HepG2 (cell line): ENCODE results near the gene BMPR1B. TPM values are rescaled to one million over a fixed set of nuclear protein-coding genes. Genes with fewer than 3 reads are reported as not detected.

Source experiments
- BHLHE40 ChIP-seq: IDR thresholded peaks from 2 replicates; pipeline ENCODE4 v1.6.1; 2011; ENCODE audit warnings: low read length, improper control_type of control experiment
- CENPX ChIP-seq: sonication (generic); formaldehyde crosslinking; IDR thresholded peaks from 2 replicates; pipeline ENCODE4 v1.9.0; 2021; ENCODE audit warnings: mild to moderate bottlenecking, missing genetic modification reagents, moderate library complexity
- DPF2 ChIP-seq: sonication (generic); formaldehyde crosslinking; IDR thresholded peaks from 2 replicates; pipeline ENCODE4 v1.4.0; 2020; ENCODE audit warnings: mild to moderate bottlenecking, low read depth, missing genetic modification reagents, borderline replicate concordance
- FOSL1 ChIP-seq: sonication (generic); formaldehyde crosslinking; IDR thresholded peaks from 2 replicates; pipeline ENCODE4 v1.9.0; 2021; ENCODE audit warnings: missing genetic modification reagents, borderline replicate concordance
- GATA4 ChIP-seq: sonication (generic); IDR thresholded peaks from 2 replicates; pipeline ENCODE4 v1.6.1; 2016; ENCODE audit warnings: antibody characterized with exemption, low read depth, borderline replicate concordance
- HDAC2 ChIP-seq: sonication (generic); formaldehyde crosslinking; IDR thresholded peaks from 2 replicates; pipeline ENCODE4 v1.4.0; 2020; ENCODE audit warnings: missing genetic modification reagents
- HHEX ChIP-seq: IDR thresholded peaks from 2 replicates; pipeline ENCODE4 v1.6.1; 2016; ENCODE audit warnings: control low read depth
- HNRNPUL1 ChIP-seq: fragments of 200-400 bp; formaldehyde crosslinking; IDR thresholded peaks from 2 replicates; pipeline ENCODE4 v1.6.1; 2017; ENCODE audit warnings: low read depth, mild to moderate bottlenecking, low read length, moderate library complexity
- KLF9 ChIP-seq: IDR thresholded peaks from 2 replicates; pipeline ENCODE4 v1.6.1; 2016; ENCODE audit warnings: low read depth
- KMT2A ChIP-seq: sonication (generic); formaldehyde crosslinking; IDR thresholded peaks from 2 replicates; pipeline ENCODE4 v1.4.0; 2020; ENCODE audit warnings: missing genetic modification reagents
- PHF20 ChIP-seq: sonication (generic); formaldehyde crosslinking; IDR thresholded peaks from 2 replicates; pipeline ENCODE4 v1.5.0; 2020; ENCODE audit warnings: mild to moderate bottlenecking, missing genetic modification reagents
- RXRA ChIP-seq: sonication (generic); formaldehyde crosslinking; IDR thresholded peaks from 2 replicates; pipeline ENCODE4 v1.5.1; 2020; ENCODE audit warnings: missing genetic modification reagents
- SMARCE1 ChIP-seq: fragments of 450-650 bp; IDR thresholded peaks from 2 replicates; pipeline ENCODE4 v1.6.1; 2017; ENCODE audit warnings: borderline replicate concordance
- TBX2 ChIP-seq: sonication (generic); formaldehyde crosslinking; IDR thresholded peaks from 2 replicates; pipeline ENCODE4 v1.5.0; 2020; ENCODE audit warnings: missing genetic modification reagents, mild to moderate bottlenecking, borderline replicate concordance
- TCF7 ChIP-seq: sonication (generic); IDR thresholded peaks from 2 replicates; pipeline ENCODE4 v1.6.1; 2016; ENCODE audit warnings: antibody characterized with exemption, low read depth
- ZBTB7B ChIP-seq: sonication (generic); formaldehyde crosslinking; IDR thresholded peaks from 2 replicates; pipeline ENCODE4 v1.4.0; 2020; ENCODE audit warnings: missing genetic modification reagents
- ZNF17 ChIP-seq: sonication (generic); formaldehyde crosslinking; IDR thresholded peaks from 2 replicates; pipeline ENCODE4 v1.5.0; 2020; ENCODE audit warnings: mild to moderate bottlenecking, missing genetic modification reagents
- ZNF230 ChIP-seq: sonication (generic); formaldehyde crosslinking; IDR thresholded peaks from 2 replicates; pipeline ENCODE4 v1.4.0; 2020; ENCODE audit warnings: mild to moderate bottlenecking, missing genetic modification reagents
- ZNF354B ChIP-seq: sonication (generic); formaldehyde crosslinking; IDR thresholded peaks from 2 replicates; pipeline ENCODE4 v1.8.0; 2022; ENCODE audit warnings: mild to moderate bottlenecking, missing genetic modification reagents
- ZNF383 ChIP-seq: sonication (generic); formaldehyde crosslinking; IDR thresholded peaks from 2 replicates; pipeline ENCODE4 v1.4.0; 2020; ENCODE audit warnings: missing genetic modification reagents, mild to moderate bottlenecking, borderline replicate concordance
- ZNF468 ChIP-seq: sonication (generic); formaldehyde crosslinking; IDR thresholded peaks from 2 replicates; pipeline ENCODE4 v1.8.0; 2022; ENCODE audit warnings: mild to moderate bottlenecking, moderate library complexity, missing genetic modification reagents
- ZNF589 ChIP-seq: sonication (generic); formaldehyde crosslinking; conservative IDR thresholded peaks from 2 replicates; pipeline ENCODE4 v1.8.0; 2022; ENCODE audit warnings: mild to moderate bottlenecking, moderate library complexity, missing genetic modification reagents
- ZNF775 ChIP-seq: sonication (generic); formaldehyde crosslinking; IDR thresholded peaks from 2 replicates; pipeline ENCODE4 v1.4.0; 2020; ENCODE audit warnings: missing genetic modification reagents, mild to moderate bottlenecking, moderate library complexity, borderline replicate concordance
- ZSCAN25 ChIP-seq: sonication (generic); formaldehyde crosslinking; IDR thresholded peaks from 2 replicates; pipeline ENCODE4 v1.8.0; 2022; ENCODE audit warnings: mild to moderate bottlenecking, missing genetic modification reagents
- polyA plus RNA-seq, 8 experiments: library from polyadenylated mRNA; depleted of rRNA in 3 of 8; stranded (reverse) in 7 of 8; unstranded in 1 of 8; fragments of >200 nt; fragmentation: Illumina TruSeq in 4 of 8; extraction: Trizol in 4 of 8; gene quantifications; 2 replicates each; pipeline versions ENCODE4 v1.2.1 to v1.2.3, GENCODE V29; 2011 to 2016; ENCODE audit warnings: low read depth in 4 of 8, missing spikeins in 1 of 8, mixed read lengths in 1 of 8; ENCODE audit not compliant: insufficient read depth in 1 of 8
- total RNA-seq, 5 experiments: library from RNA; depleted of rRNA; stranded (reverse); fragments of >200 nt; fragmentation: Illumina TruSeq; extraction: Trizol; gene quantifications; 2 replicates each; pipeline ENCODE4 v1.2.3, GENCODE V29; 2016; ENCODE audit warnings: low read depth in 1 of 5
- TF ChIP-seq, protein P1 (sequence below): sonication (generic); formaldehyde crosslinking; IDR thresholded peaks from 2 replicates; pipeline ENCODE4 v1.4.0; 2020; ENCODE audit warnings: missing genetic modification reagents, borderline replicate concordance
- TF ChIP-seq, protein P2 (sequence below), 2 experiments: fragments of 450-650 bp in 1 of 2; sonication (generic) in 1 of 2; formaldehyde crosslinking; IDR thresholded peaks; 2 replicates each; pipeline versions ENCODE4 v1.5.0 to v1.8.0; 2020 to 2022; ENCODE audit warnings: mild to moderate bottlenecking in 1 of 2, missing genetic modification reagents in 1 of 2
- TF ChIP-seq, protein P3 (sequence below): sonication (generic); formaldehyde crosslinking; IDR thresholded peaks from 2 replicates; pipeline ENCODE4 v1.9.0; 2022; ENCODE audit warnings: missing genetic modification reagents, mild to moderate bottlenecking, borderline replicate concordance
- TF ChIP-seq, protein P4 (sequence below): sonication (generic); formaldehyde crosslinking; IDR thresholded peaks from 2 replicates; pipeline ENCODE4 v1.8.1; 2023; ENCODE audit warnings: mild to moderate bottlenecking, missing genetic modification reagents

BMPR1B gene
- total and polyA plus RNA-seq, 2 of the 13 experiments (the other 11 are each of a cell fraction or from before 2014, with no cell fraction given) = 0.07 TPM; not detected in 1

DNA sequence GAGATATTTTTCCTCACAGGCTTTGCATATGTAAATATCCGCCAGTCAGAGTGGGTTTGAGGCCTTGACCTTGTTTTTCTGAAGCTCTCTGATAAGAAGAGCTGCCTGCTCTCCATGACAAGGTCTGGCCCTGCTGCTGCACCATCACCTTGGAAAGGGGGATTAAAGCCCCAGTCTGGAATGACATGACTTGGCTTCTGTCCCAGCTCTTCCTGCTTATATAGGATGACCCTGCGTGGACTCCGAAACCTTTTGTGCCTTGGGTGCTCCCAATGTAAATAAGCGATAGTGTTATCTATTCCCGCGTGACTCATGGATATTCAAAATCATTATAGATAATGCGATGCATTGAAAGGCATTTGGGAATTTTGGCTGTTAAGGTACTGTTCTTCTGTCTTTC, 139.3 kb downstream of the BMPR1B start (continued):
- TF ChIP-seq HDAC2 (CRISPR knock-in tag) (peak; percentile 38; the same call in 1 of the 2 replicates), ZSCAN25 (no peak), PHF20 (CRISPR knock-in tag) (no peak), TCF7 (no peak), TBX2 (peak; percentile 48; the same call in 1 of the 2 replicates), ZNF354B (CRISPR knock-in tag) (no peak), KMT2A (CRISPR knock-in tag) (no peak), CENPX (no peak), ZBTB7B (CRISPR knock-in tag) (no peak), RXRA (CRISPR knock-in tag) (no peak; the same call in 1 of the 2 replicates), DPF2 (CRISPR knock-in tag) (no peak), KLF9 (CRISPR knock-in tag) (no peak), HNRNPUL1 (no peak), ZNF589 (no peak), ZNF383 (CRISPR knock-in tag) (no peak), FOSL1 (CRISPR knock-in tag) (peak; percentile 57; the same call in 1 of the 2 replicates), ZNF230 (CRISPR knock-in tag) (no peak), ZNF17 (CRISPR knock-in tag) (no peak), ZNF468 (CRISPR knock-in tag) (no peak), HHEX (no peak), BHLHE40 (no peak), SMARCE1 (no peak), GATA4 (no peak; the same call in 1 of the 2 replicates), ZNF775 (CRISPR knock-in tag) (no peak)
- TF ChIP-seq, protein P1, sequence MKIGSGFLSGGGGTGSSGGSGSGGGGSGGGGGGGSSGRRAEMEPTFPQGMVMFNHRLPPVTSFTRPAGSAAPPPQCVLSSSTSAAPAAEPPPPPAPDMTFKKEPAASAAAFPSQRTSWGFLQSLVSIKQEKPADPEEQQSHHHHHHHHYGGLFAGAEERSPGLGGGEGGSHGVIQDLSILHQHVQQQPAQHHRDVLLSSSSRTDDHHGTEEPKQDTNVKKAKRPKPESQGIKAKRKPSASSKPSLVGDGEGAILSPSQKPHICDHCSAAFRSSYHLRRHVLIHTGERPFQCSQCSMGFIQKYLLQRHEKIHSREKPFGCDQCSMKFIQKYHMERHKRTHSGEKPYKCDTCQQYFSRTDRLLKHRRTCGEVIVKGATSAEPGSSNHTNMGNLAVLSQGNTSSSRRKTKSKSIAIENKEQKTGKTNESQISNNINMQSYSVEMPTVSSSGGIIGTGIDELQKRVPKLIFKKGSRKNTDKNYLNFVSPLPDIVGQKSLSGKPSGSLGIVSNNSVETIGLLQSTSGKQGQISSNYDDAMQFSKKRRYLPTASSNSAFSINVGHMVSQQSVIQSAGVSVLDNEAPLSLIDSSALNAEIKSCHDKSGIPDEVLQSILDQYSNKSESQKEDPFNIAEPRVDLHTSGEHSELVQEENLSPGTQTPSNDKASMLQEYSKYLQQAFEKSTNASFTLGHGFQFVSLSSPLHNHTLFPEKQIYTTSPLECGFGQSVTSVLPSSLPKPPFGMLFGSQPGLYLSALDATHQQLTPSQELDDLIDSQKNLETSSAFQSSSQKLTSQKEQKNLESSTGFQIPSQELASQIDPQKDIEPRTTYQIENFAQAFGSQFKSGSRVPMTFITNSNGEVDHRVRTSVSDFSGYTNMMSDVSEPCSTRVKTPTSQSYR (CRISPR knock-in tag) = no peak
- TF ChIP-seq, protein P2, sequence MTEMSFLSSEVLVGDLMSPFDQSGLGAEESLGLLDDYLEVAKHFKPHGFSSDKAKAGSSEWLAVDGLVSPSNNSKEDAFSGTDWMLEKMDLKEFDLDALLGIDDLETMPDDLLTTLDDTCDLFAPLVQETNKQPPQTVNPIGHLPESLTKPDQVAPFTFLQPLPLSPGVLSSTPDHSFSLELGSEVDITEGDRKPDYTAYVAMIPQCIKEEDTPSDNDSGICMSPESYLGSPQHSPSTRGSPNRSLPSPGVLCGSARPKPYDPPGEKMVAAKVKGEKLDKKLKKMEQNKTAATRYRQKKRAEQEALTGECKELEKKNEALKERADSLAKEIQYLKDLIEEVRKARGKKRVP (CRISPR knock-in tag; IDR thresholded peaks at IDR 0.05) = no peak
- TF ChIP-seq, protein P3, sequence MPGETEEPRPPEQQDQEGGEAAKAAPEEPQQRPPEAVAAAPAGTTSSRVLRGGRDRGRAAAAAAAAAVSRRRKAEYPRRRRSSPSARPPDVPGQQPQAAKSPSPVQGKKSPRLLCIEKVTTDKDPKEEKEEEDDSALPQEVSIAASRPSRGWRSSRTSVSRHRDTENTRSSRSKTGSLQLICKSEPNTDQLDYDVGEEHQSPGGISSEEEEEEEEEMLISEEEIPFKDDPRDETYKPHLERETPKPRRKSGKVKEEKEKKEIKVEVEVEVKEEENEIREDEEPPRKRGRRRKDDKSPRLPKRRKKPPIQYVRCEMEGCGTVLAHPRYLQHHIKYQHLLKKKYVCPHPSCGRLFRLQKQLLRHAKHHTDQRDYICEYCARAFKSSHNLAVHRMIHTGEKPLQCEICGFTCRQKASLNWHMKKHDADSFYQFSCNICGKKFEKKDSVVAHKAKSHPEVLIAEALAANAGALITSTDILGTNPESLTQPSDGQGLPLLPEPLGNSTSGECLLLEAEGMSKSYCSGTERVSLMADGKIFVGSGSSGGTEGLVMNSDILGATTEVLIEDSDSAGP (CRISPR knock-in tag) = no peak
- TF ChIP-seq, protein P4, sequence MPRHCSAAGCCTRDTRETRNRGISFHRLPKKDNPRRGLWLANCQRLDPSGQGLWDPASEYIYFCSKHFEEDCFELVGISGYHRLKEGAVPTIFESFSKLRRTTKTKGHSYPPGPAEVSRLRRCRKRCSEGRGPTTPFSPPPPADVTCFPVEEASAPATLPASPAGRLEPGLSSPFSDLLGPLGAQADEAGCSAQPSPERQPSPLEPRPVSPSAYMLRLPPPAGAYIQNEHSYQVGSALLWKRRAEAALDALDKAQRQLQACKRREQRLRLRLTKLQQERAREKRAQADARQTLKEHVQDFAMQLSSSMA (CRISPR knock-in tag) = no peak
